ENCODE data around the gene VIPAS39. TPM values are rescaled to one million over a fixed set of nuclear protein-coding genes. Genes with fewer than 3 reads are reported as not detected.

VIPAS39 gene
- total and polyA plus RNA-seq, 9 donors = 19.9 to 24.0 (median 22.2) TPM

- H3K27me3 ChIP-seq (ENCODE audit: control insufficient read depth, insufficient read depth, low read length) = peaks cover 2% of the 10 kb centered on the region
- H3K9me3 ChIP-seq (replicated peaks; ENCODE audit: control insufficient read depth, low read depth, low read length) = no peaks in the 10 kb centered on the region
- no peak overlapping the region for H3K4me3 ChIP-seq (ENCODE audit: low read length)
- 65% methylated on average over 5 of the region's 8 CpGs for WGBS (ENCODE audit: insufficient coverage)
- DNase-seq = no peak
- H3K4me1 ChIP-seq (ENCODE audit: control insufficient read depth, insufficient read depth, low read length) = no peaks in the 10 kb centered on the region
- H3K36me3 ChIP-seq (ENCODE audit: control insufficient read depth, insufficient read depth, low read length) = no peaks in the 10 kb centered on the region
- H3K27ac ChIP-seq (ENCODE audit: low read length) = no peak overlapping the region
Measured at GRCh38 chr14:77490347-77490986, 33.1 kb upstream of the VIPAS39 start.

- Histone ChIP-seq H3K27ac (ENCODE audit: low read length) (no peak overlapping the region), H3K4me1 (ENCODE audit: control insufficient read depth, insufficient read depth, low read length) (no peaks in the 10 kb centered on the region), H3K36me3 (ENCODE audit: control insufficient read depth, insufficient read depth, low read length) (no peaks in the 10 kb centered on the region), H3K27me3 (ENCODE audit: control insufficient read depth, insufficient read depth, low read length) (peaks cover 2% of the 10 kb centered on the region), H3K9me3 (replicated peaks; ENCODE audit: control insufficient read depth, low read depth, low read length) (no peaks in the 10 kb centered on the region), H3K4me3 (ENCODE audit: low read length) (no peak overlapping the region)
- 50% methylated on average over 2 of the region's 6 CpGs for WGBS (ENCODE audit: insufficient coverage)
- no peak for DNase-seq
Measured at GRCh38 chr14:77489041-77489440, 31.6 kb upstream of the VIPAS39 start.

- WGBS (ENCODE audit: insufficient coverage) = 60% methylated on average over 1 of the region's 7 CpGs
- H3K36me3 ChIP-seq (ENCODE audit: control insufficient read depth, insufficient read depth, low read length) = no peaks in the 10 kb centered on the region
- H3K9me3 ChIP-seq (replicated peaks; ENCODE audit: control insufficient read depth, low read depth, low read length) = no peaks in the 10 kb centered on the region
- no peak for DNase-seq
- H3K4me3 ChIP-seq (ENCODE audit: low read length) = no peak overlapping the region
- no peaks in the 10 kb centered on the region for H3K4me1 ChIP-seq (ENCODE audit: control insufficient read depth, insufficient read depth, low read length)
- peaks cover 2% of the 10 kb centered on the region for H3K27me3 ChIP-seq (ENCODE audit: control insufficient read depth, insufficient read depth, low read length)
- no peak overlapping the region for H3K27ac ChIP-seq (ENCODE audit: low read length)
Measured at GRCh38 chr14:77488558-77488957, 31.2 kb upstream of the VIPAS39 start.

GRCh38 chr14:77485901-77486678 lies 28.7 kb upstream of the VIPAS39 start:
- Histone ChIP-seq H3K4me1 (ENCODE audit: control insufficient read depth, insufficient read depth, low read length) (no peaks in the 10 kb centered on the region), H3K27ac (ENCODE audit: low read length) (no peak overlapping the region), H3K27me3 (ENCODE audit: control insufficient read depth, insufficient read depth, low read length) (peaks cover 2% of the 10 kb centered on the region), H3K36me3 (ENCODE audit: control insufficient read depth, insufficient read depth, low read length) (no peaks in the 10 kb centered on the region), H3K4me3 (ENCODE audit: low read length) (no peak overlapping the region), H3K9me3 (replicated peaks; ENCODE audit: control insufficient read depth, low read depth, low read length) (no peaks in the 10 kb centered on the region)
- no peak for DNase-seq
- 74% methylated on average over 5 of the region's 7 CpGs for WGBS (ENCODE audit: insufficient coverage)

- Histone ChIP-seq H3K9me3 (replicated peaks; ENCODE audit: control insufficient read depth, low read depth, low read length) (no peaks in the 10 kb centered on the region), H3K4me3 (ENCODE audit: low read length) (no peak overlapping the region), H3K27me3 (ENCODE audit: control insufficient read depth, insufficient read depth, low read length) (peaks cover 2% of the 10 kb centered on the region), H3K27ac (ENCODE audit: low read length) (no peak overlapping the region), H3K4me1 (ENCODE audit: control insufficient read depth, insufficient read depth, low read length) (no peaks in the 10 kb centered on the region), H3K36me3 (ENCODE audit: control insufficient read depth, insufficient read depth, low read length) (no peaks in the 10 kb centered on the region)
- 80% methylated on average over 3 of the region's 3 CpGs for WGBS (ENCODE audit: insufficient coverage)
- DNase-seq = no peak
Measured at GRCh38 chr14:77485256-77485655, 27.9 kb upstream of the VIPAS39 start.

- DNase-seq = no peak
- Histone ChIP-seq H3K36me3 (ENCODE audit: control insufficient read depth, insufficient read depth, low read length) (no peaks in the 10 kb centered on the region), H3K9me3 (replicated peaks; ENCODE audit: control insufficient read depth, low read depth, low read length) (no peaks in the 10 kb centered on the region), H3K27ac (ENCODE audit: low read length) (no peak overlapping the region), H3K27me3 (ENCODE audit: control insufficient read depth, insufficient read depth, low read length) (peaks cover 2% of the 10 kb centered on the region), H3K4me1 (ENCODE audit: control insufficient read depth, insufficient read depth, low read length) (no peaks in the 10 kb centered on the region), H3K4me3 (ENCODE audit: low read length) (no peak overlapping the region)
- WGBS (ENCODE audit: insufficient coverage) = 71% methylated on average over 6 of the region's 8 CpGs
Measured at GRCh38 chr14:77482422-77482821, 25.0 kb upstream of the VIPAS39 start.

- no peak for DNase-seq
- H3K4me3 ChIP-seq (ENCODE audit: low read length) = no peak overlapping the region
- no peaks in the 10 kb centered on the region for H3K27me3 ChIP-seq (ENCODE audit: control insufficient read depth, insufficient read depth, low read length)
- no peaks in the 10 kb centered on the region for H3K36me3 ChIP-seq (ENCODE audit: control insufficient read depth, insufficient read depth, low read length)
- H3K27ac ChIP-seq (ENCODE audit: low read length) = no peak overlapping the region
- no CpG with 5 or more reads among the region's 1 CpG for WGBS (ENCODE audit: insufficient coverage)
- H3K4me1 ChIP-seq (ENCODE audit: control insufficient read depth, insufficient read depth, low read length) = no peaks in the 10 kb centered on the region
- H3K9me3 ChIP-seq (replicated peaks; ENCODE audit: control insufficient read depth, low read depth, low read length) = no peaks in the 10 kb centered on the region
Measured at GRCh38 chr14:77478796-77479195, 21.4 kb upstream of the VIPAS39 start.

GRCh38 chr14:77478029-77478428 lies 20.6 kb upstream of the VIPAS39 start:
- 100% methylated on average over 1 of the region's 5 CpGs for WGBS (ENCODE audit: insufficient coverage)

GRCh38 chr14:77475432-77476115 lies 18.2 kb upstream of the VIPAS39 start:
- Histone ChIP-seq H3K9me3 (replicated peaks; ENCODE audit: control insufficient read depth, low read depth, low read length) (no peaks in the 10 kb centered on the region), H3K4me3 (ENCODE audit: low read length) (no peak overlapping the region), H3K36me3 (ENCODE audit: control insufficient read depth, insufficient read depth, low read length) (no peaks in the 10 kb centered on the region), H3K27me3 (ENCODE audit: control insufficient read depth, insufficient read depth, low read length) (no peaks in the 10 kb centered on the region), H3K4me1 (ENCODE audit: control insufficient read depth, insufficient read depth, low read length) (no peaks in the 10 kb centered on the region), H3K27ac (ENCODE audit: low read length) (no peak overlapping the region)
- DNase-seq = no peak
- WGBS (ENCODE audit: insufficient coverage) = 78% methylated on average over 32 of the region's 35 CpGs

More at GRCh38 chr14:77478029-77478428, 20.6 kb upstream of the VIPAS39 start:
- Histone ChIP-seq H3K9me3 (replicated peaks; ENCODE audit: control insufficient read depth, low read depth, low read length) (no peaks in the 10 kb centered on the region), H3K36me3 (ENCODE audit: control insufficient read depth, insufficient read depth, low read length) (no peaks in the 10 kb centered on the region), H3K27ac (ENCODE audit: low read length) (no peak overlapping the region), H3K27me3 (ENCODE audit: control insufficient read depth, insufficient read depth, low read length) (no peaks in the 10 kb centered on the region), H3K4me3 (ENCODE audit: low read length) (no peak overlapping the region), H3K4me1 (ENCODE audit: control insufficient read depth, insufficient read depth, low read length) (no peaks in the 10 kb centered on the region)
- DNase-seq = no peak

GRCh38 chr14:77474479-77475177 lies 17.2 kb upstream of the VIPAS39 start:
- peaks cover under 1% of the 10 kb centered on the region for H3K36me3 ChIP-seq (ENCODE audit: control insufficient read depth, insufficient read depth, low read length)
- peak; percentile 22 for DNase-seq

More at GRCh38 chr14:77474479-77475177, 17.2 kb upstream of the VIPAS39 start:
- Histone ChIP-seq H3K4me3 (ENCODE audit: low read length) (no peak overlapping the region), H3K27ac (ENCODE audit: low read length) (no peak overlapping the region), H3K9me3 (replicated peaks; ENCODE audit: control insufficient read depth, low read depth, low read length) (no peaks in the 10 kb centered on the region), H3K27me3 (ENCODE audit: control insufficient read depth, insufficient read depth, low read length) (no peaks in the 10 kb centered on the region), H3K4me1 (ENCODE audit: control insufficient read depth, insufficient read depth, low read length) (no peaks in the 10 kb centered on the region)
- 48% methylated on average over 4 of the region's 9 CpGs for WGBS (ENCODE audit: insufficient coverage)

All from muscle of leg (tissue), 11 donors.